ENCODE results near the gene BEST1.
"Not testable (repeated sequence)": the region's sequence is repeated elsewhere in the genome, so short reads cannot be mapped to it uniquely, and the experiment has no call there.

BEST1 gene

DNA sequence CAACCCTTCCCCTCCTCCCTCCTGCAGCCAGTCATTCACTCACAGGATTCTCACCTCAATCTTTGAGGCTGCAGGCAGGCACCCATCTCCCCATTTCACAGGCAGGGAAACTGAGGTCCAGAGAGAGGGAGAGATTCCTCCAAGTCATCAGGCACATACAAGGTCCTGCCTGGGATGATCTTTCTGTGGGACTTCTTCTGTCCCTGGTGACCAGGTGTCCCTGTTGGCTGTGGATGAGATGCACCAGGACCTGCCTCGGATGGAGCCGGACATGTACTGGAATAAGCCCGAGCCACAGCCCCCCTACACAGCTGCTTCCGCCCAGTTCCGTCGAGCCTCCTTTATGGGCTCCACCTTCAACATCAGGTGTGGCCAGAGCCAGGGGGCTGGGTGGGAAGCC is 9.5 kb downstream of the BEST1 start:
- no peaks in the 10 kb centered on the region for H3K27me3 Mint-ChIP-seq
- peaks cover 82% of the 10 kb centered on the region for H3K4me1 Mint-ChIP-seq (ENCODE audit: low read depth)
- intact Hi-C loops (cut with micrococcal nuclease) = no loop called here
- no peak overlapping the region for H3K27ac Mint-ChIP-seq
- peaks cover 88% of the 10 kb centered on the region for H3K36me3 Mint-ChIP-seq (ENCODE audit: low read depth)
- no peaks in the 10 kb centered on the region for H3K9me3 Mint-ChIP-seq
- no peak overlapping the region for H3K4me3 Mint-ChIP-seq

GRCh38 chr11:61960532-61960931 is 10.4 kb downstream of the BEST1 start:
- H3K27ac Mint-ChIP-seq = no peak overlapping the region
- H3K4me1 Mint-ChIP-seq (ENCODE audit: low read depth) = peaks cover 80% of the 10 kb centered on the region
- no peaks in the 10 kb centered on the region for H3K9me3 Mint-ChIP-seq
- no peaks in the 10 kb centered on the region for H3K27me3 Mint-ChIP-seq
- intact Hi-C loops (cut with micrococcal nuclease) = no loop called here
- peaks cover 96% of the 10 kb centered on the region for H3K36me3 Mint-ChIP-seq (ENCODE audit: low read depth)
- H3K4me3 Mint-ChIP-seq = no peak overlapping the region

GRCh38 chr11:61961570-61962212 is 11.5 kb downstream of the BEST1 start:
- intact Hi-C loops (cut with micrococcal nuclease) = no loop called here
- no peaks in the 10 kb centered on the region for H3K27me3 Mint-ChIP-seq
- H3K36me3 Mint-ChIP-seq (ENCODE audit: low read depth) = peaks cover 99% of the 10 kb centered on the region
- no peaks in the 10 kb centered on the region for H3K9me3 Mint-ChIP-seq
- no peak overlapping the region for H3K4me3 Mint-ChIP-seq
- peaks cover 69% of the 10 kb centered on the region for H3K4me1 Mint-ChIP-seq (ENCODE audit: low read depth)
- peak overlapping the region; percentile 99 for H3K27ac Mint-ChIP-seq

- intact Hi-C loops (cut with micrococcal nuclease) = no loop called here
- Mint-ChIP-seq H3K27me3 (no peaks in the 10 kb centered on the region), H3K4me3 (peak overlapping the region; percentile 18), H3K27ac (peak overlapping the region; percentile 99), H3K4me1 (ENCODE audit: low read depth) (peaks cover 61% of the 10 kb centered on the region), H3K9me3 (no peaks in the 10 kb centered on the region), H3K36me3 (ENCODE audit: low read depth) (peaks cover 100% of the 10 kb centered on the region)
These were observed 12.3 kb downstream of the BEST1 start for GRCh38 chr11:61962213-61963015.

- Mint-ChIP-seq H3K4me1 (ENCODE audit: low read depth) (peaks cover 63% of the 10 kb centered on the region), H3K27ac (peak overlapping the region; percentile 99), H3K9me3 (no peaks in the 10 kb centered on the region), H3K36me3 (ENCODE audit: low read depth) (peaks cover 100% of the 10 kb centered on the region), H3K4me3 (peak overlapping the region; percentile 18), H3K27me3 (no peaks in the 10 kb centered on the region)
- intact Hi-C loops (cut with micrococcal nuclease) = no loop called here
These were observed 12.8 kb downstream of the BEST1 start for GRCh38 chr11:61963016-61963281.

GRCh38 chr11:61963282-61964057 is 13.3 kb downstream of the BEST1 start:
- H3K36me3 Mint-ChIP-seq (ENCODE audit: low read depth) = peaks cover 100% of the 10 kb centered on the region
- peaks cover 65% of the 10 kb centered on the region for H3K4me1 Mint-ChIP-seq (ENCODE audit: low read depth)
- peak overlapping the region; percentile 99 for H3K27ac Mint-ChIP-seq
- no peaks in the 10 kb centered on the region for H3K27me3 Mint-ChIP-seq
- intact Hi-C loops (cut with micrococcal nuclease) = no loop called here
- peak overlapping the region; percentile 93 for H3K4me3 Mint-ChIP-seq
- no peaks in the 10 kb centered on the region for H3K9me3 Mint-ChIP-seq

DNA sequence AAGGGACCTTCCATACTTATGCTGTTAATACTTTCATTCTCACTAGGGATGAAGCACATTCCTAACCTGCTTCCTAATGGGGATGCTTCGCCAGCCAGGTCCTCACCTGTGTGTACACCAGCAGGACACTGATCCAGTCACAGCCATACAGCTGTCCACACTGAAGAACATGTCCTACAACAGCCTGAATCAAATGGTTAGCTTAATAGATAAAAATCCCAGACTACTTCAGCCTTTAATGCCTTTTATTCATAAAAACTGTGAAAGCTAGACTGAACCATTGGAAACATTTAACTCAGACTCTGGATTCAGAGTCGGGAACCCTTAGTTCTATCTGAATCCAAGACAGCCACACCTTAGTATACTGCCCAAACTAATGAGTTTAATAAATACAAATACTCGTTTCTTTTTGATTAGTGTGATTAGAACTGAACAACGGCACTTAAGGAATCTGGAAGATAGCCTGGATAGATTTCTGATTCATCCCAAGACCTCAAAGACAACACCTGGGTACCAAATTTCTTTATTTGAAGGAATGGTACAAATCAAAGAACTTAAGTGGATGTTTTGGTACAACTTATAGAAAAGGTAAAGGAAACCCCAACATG is 14.0 kb downstream of the BEST1 start:
- Mint-ChIP-seq H3K4me3 (peak overlapping the region; percentile 93), H3K4me1 (ENCODE audit: low read depth) (peaks cover 65% of the 10 kb centered on the region), H3K27ac (peak overlapping the region; percentile 99), H3K9me3 (no peaks in the 10 kb centered on the region), H3K36me3 (ENCODE audit: low read depth) (peaks cover 97% of the 10 kb centered on the region), H3K27me3 (no peaks in the 10 kb centered on the region)
- intact Hi-C loops (cut with micrococcal nuclease) = no loop called here

DNA sequence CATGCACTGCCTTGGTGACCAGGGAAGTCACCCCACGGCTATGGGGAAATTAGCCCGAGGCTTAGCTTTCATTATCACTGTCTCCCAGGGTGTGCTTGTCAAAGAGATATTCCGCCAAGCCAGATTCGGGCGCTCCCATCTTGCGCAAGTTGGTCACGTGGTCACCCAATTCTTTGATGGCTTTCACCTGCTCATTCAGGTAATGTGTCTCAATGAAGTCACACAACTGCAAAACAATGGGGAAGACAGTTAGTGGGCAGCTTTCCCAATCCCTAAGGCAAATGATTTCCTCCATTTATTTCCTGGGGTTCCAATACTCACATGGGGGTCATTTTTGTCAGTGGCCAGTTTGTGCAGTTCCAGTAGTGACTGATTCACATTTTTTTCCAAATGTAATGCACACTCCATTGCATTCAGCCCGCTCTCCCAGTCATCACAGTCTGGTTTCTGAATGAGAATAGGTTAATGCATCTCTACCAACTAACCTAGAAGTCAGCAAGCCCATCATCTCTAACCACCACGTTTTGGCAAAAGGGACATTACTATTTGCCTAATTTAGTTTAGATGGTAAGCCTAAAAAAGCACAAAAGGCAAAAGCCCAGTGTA is 14.6 kb downstream of the BEST1 start:
- H3K4me1 Mint-ChIP-seq (ENCODE audit: low read depth) = peaks cover 66% of the 10 kb centered on the region
- H3K27me3 Mint-ChIP-seq; intact Hi-C loops (cut with micrococcal nuclease); H3K9me3 Mint-ChIP-seq: not testable (repeated sequence)
- H3K36me3 Mint-ChIP-seq (ENCODE audit: low read depth) = peaks cover 91% of the 10 kb centered on the region
- H3K27ac Mint-ChIP-seq = peak overlapping the region; percentile 99
- peak overlapping the region; percentile 93 for H3K4me3 Mint-ChIP-seq

DNA sequence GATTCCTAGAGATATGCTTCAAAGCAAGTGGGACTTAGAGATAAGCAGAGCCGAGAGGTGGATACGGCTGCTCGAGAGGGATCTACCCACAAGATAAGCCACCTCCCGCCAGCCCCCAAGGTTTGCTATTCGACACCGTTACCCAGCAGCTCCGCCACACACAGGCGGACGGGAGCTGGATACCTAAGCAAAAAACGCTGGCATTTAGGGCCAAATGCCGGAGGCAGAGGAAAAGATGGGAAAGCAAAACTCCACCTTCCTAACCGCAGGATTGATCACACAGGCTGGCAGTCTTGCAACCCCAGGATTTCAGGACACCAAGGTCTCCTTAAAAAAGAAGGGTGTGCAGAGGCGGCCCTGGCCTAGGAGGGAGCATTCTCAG is 16.6 kb downstream of the BEST1 start:
- peak overlapping the region; percentile 93 for H3K4me3 Mint-ChIP-seq

DNA sequence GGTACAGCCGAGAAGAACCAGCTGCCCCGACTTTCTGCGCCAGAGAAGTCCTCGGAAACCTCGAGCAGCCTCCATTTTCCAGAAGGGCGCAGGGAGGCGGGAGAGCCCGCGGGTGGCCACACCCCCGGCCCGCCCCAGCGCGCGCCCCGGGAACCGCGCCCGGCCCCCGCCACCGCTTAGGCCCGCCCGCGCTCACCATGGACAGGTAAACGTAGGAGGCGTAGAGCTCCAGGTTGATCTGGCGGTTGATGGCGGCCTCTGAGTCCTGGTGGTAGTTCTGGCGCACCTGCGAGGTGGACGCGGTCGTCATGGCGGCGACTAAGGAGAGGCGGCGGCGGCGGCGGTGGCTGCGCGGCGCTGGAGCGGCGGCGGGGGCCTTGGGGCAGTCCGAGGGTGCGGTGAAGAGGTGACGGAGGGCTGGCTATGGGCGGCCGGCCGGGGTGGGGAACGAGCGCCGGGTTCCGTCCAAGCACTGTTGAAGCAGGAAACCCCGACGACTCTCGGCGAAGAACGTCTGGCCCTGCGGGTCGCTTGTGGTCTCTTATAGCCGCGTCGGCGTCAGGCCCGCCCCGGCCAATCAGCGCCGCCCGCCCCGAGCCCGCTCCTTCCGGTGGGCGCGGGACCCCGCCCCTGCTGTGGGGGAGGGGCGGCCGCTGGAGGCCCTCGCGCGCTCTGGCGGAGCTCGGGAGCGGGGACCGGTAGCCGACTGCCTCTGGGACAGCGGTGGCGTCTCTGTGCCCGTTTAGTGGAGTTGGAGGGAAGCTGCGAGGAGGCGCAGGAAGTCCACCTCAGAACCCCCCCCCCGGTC is 17.2 kb downstream of the BEST1 start, which contains the start of gene FTH1:
Gene FTH1, minus strand, starts transcription at position 519 of the 808 bp plus-strand sequence. Its CDS starts 209 bp downstream, at position 310.
- Mint-ChIP-seq H3K9me3 (no peaks in the 10 kb centered on the region), H3K27ac (peak within 1 kb of the TSS; percentile 99), H3K36me3 (ENCODE audit: low read depth) (peaks cover 66% of the 10 kb centered on the region), H3K4me3 (peak within 1 kb of the TSS; percentile 93), H3K4me1 (ENCODE audit: low read depth) (peaks cover 72% of the 10 kb centered on the region), H3K27me3 (no peaks in the 10 kb centered on the region)
- intact Hi-C loops (cut with micrococcal nuclease) = no loop called here

More for the DNA sequence above, 16.6 kb downstream of the BEST1 start:
- H3K36me3 Mint-ChIP-seq (ENCODE audit: low read depth) = peaks cover 72% of the 10 kb centered on the region
- intact Hi-C loops (cut with micrococcal nuclease) = no loop called here
- peaks cover 72% of the 10 kb centered on the region for H3K4me1 Mint-ChIP-seq (ENCODE audit: low read depth)
- H3K9me3 Mint-ChIP-seq = no peaks in the 10 kb centered on the region
- H3K27ac Mint-ChIP-seq = peak overlapping the region; percentile 99
- H3K27me3 Mint-ChIP-seq = no peaks in the 10 kb centered on the region

- Mint-ChIP-seq H3K4me1 (ENCODE audit: low read depth) (peaks cover 72% of the 10 kb centered on the region), H3K27ac (peak overlapping the region; percentile 99), H3K36me3 (ENCODE audit: low read depth) (peaks cover 57% of the 10 kb centered on the region), H3K9me3 (no peaks in the 10 kb centered on the region), H3K27me3 (no peaks in the 10 kb centered on the region), H3K4me3 (peak overlapping the region; percentile 93)
- intact Hi-C loops (cut with micrococcal nuclease) = no loop called here
These were observed 18.0 kb downstream of the BEST1 start for GRCh38 chr11:61967924-61968757.

GRCh38 chr11:61968758-61969390 is 18.7 kb downstream of the BEST1 start:
- Mint-ChIP-seq H3K27ac (peak overlapping the region; percentile 99), H3K36me3 (ENCODE audit: low read depth) (peaks cover 50% of the 10 kb centered on the region), H3K4me1 (ENCODE audit: low read depth) (peaks cover 72% of the 10 kb centered on the region), H3K9me3 (no peaks in the 10 kb centered on the region), H3K4me3 (peak overlapping the region; percentile 93), H3K27me3 (no peaks in the 10 kb centered on the region)
- intact Hi-C loops (cut with micrococcal nuclease) = no loop called here

Data from dendritic cell treated with granulocyte-macrophage colony-stimulating factor and Interleukin-4, amounts not matched to agents 40 ng/mL and 50 ng/mL, for 4 days (primary cell).